Measurements from ENCODE around the gene ELAVL4. TPM values are rescaled to one million over a fixed set of nuclear protein-coding genes. Genes with fewer than 3 reads are reported as not detected.

Gene ELAVL4
- total and polyA plus RNA-seq, 4 donors = 0.02 to 0.51 TPM; not detected in 2

DNA sequence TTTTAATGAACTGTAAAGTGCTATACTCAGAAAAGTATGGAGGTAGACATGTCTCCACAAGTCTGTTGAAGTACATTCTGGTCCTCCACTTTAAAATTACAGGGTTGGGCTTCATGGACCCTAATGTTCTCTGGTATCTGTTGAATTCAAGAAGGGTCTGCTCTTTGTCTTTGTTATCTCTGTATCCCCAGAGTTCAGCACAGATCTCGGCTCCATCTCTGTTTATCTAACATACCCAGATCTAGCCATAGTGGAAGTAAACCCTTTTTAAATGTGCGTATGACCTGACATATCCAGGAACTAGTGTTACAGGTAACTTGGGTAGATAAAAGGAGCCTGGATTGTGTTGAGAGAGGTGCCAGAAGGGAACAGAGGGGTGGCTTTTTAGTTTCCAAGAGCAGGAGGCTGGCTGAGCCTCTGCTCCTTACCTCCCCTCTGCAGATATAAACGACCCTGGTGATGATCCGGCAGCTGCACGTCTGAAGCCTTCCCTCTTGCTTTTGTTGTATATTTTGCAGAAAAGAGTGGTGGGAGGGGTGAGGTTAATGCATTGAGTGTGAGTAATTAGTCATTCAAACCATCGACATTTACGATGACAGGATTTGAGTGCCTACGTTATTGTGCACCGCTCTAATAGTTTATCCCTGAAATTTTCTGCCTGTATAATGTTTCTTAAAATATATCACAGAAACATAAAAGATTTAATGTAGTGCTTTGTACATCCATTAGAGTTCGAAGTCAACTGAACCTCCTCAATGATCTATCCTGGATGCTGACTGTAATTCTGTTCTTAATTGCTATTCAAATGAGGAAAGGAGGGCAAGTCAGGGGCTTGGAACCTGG, 30.8 kb downstream of the ELAVL4 start:
- no peak overlapping the region for H3K4me3 ChIP-seq (ENCODE audit: low read depth in 1 of 3, low read length in 3 of 3)
- 67% methylated on average over 10 of the region's 10 CpGs for WGBS
- H3K27me3 ChIP-seq (ENCODE audit: control insufficient read depth in 4 of 4, insufficient read depth in 4 of 4, low read length in 3 of 4) = no peaks in the 10 kb centered on the region
- no peaks in the 10 kb centered on the region for H3K36me3 ChIP-seq (ENCODE audit: control insufficient read depth in 4 of 4, insufficient read depth in 3 of 4, low read depth in 1 of 4, low read length in 3 of 4)
- TF ChIP-seq, protein P1, sequence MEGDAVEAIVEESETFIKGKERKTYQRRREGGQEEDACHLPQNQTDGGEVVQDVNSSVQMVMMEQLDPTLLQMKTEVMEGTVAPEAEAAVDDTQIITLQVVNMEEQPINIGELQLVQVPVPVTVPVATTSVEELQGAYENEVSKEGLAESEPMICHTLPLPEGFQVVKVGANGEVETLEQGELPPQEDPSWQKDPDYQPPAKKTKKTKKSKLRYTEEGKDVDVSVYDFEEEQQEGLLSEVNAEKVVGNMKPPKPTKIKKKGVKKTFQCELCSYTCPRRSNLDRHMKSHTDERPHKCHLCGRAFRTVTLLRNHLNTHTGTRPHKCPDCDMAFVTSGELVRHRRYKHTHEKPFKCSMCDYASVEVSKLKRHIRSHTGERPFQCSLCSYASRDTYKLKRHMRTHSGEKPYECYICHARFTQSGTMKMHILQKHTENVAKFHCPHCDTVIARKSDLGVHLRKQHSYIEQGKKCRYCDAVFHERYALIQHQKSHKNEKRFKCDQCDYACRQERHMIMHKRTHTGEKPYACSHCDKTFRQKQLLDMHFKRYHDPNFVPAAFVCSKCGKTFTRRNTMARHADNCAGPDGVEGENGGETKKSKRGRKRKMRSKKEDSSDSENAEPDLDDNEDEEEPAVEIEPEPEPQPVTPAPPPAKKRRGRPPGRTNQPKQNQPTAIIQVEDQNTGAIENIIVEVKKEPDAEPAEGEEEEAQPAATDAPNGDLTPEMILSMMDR (IDR thresholded peaks at IDR 0.05; ENCODE audit: low read depth, low read length, missing input control) = no peak
- TF ChIP-seq SP1 (IDR thresholded peaks at IDR 0.05) = no peak
- no peak for TF ChIP-seq GABPA (IDR thresholded peaks at IDR 0.05 in 1 of 2, conservative IDR thresholded peaks at IDR 0.05 in 1 of 2)
- no peak for TF ChIP-seq RXRA (IDR thresholded peaks at IDR 0.05)
- TF ChIP-seq TAF1 (conservative IDR thresholded peaks at IDR 0.05) = no peak
- TF ChIP-seq EGR1 (IDR thresholded peaks at IDR 0.05; ENCODE audit: low read depth in 2 of 2) = no peak
- TF ChIP-seq FOXA1 (IDR thresholded peaks at IDR 0.05) = no peak
- H3K4me1 ChIP-seq (ENCODE audit: control insufficient read depth in 4 of 4, insufficient read depth in 4 of 4, low read length in 3 of 4) = no peaks in the 10 kb centered on the region
- no peak overlapping the region for H3K27ac ChIP-seq (ENCODE audit: low read depth in 1 of 2, low read length in 2 of 2)
- H3K9me3 ChIP-seq (ENCODE audit: control insufficient read depth in 4 of 4, low read length in 3 of 4) = no peaks in the 10 kb centered on the region
- DNase-seq (ENCODE audit: low spot score) = no peak
- no peak overlapping the region for H3K9ac ChIP-seq (ENCODE audit: low read depth in 1 of 2, low read length in 2 of 2)

DNA sequence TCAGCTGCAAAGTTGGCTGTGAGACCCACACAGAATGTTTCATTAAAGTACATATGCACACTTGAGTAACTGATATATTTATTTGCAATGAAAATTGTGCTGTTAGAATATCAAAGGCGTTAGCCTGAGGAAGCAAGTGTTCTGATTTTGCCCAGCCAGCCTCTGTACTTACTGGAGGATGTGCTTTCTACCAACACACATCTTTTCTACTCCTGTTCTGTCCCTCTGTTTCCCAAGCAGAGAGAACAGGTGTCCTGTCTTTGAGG, 31.4 kb downstream of the ELAVL4 start:
- WGBS = 76% methylated on average over 1 of the region's 1 CpG
- no peak for DNase-seq (ENCODE audit: low spot score)
- no peak overlapping the region for H3K9ac ChIP-seq (ENCODE audit: low read depth in 1 of 2, low read length in 2 of 2)
- no peaks in the 10 kb centered on the region for H3K36me3 ChIP-seq (ENCODE audit: control insufficient read depth in 4 of 4, insufficient read depth in 3 of 4, low read depth in 1 of 4, low read length in 3 of 4)
- TF ChIP-seq FOXA2 (IDR thresholded peaks at IDR 0.05) (no peak), EGR1 (IDR thresholded peaks at IDR 0.05; ENCODE audit: low read depth in 2 of 2) (no peak), TAF1 (conservative IDR thresholded peaks at IDR 0.05) (no peak), FOXA1 (IDR thresholded peaks at IDR 0.05) (no peak), RXRA (IDR thresholded peaks at IDR 0.05) (no peak), JUND (IDR thresholded peaks at IDR 0.05) (no peak), RAD21 (IDR thresholded peaks at IDR 0.05) (no peak), YY1 (IDR thresholded peaks at IDR 0.05) (no peak), SP1 (IDR thresholded peaks at IDR 0.05) (no peak)
- TF ChIP-seq, protein P2, sequence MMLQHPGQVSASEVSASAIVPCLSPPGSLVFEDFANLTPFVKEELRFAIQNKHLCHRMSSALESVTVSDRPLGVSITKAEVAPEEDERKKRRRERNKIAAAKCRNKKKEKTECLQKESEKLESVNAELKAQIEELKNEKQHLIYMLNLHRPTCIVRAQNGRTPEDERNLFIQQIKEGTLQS (IDR thresholded peaks at IDR 0.05) = no peak
- TF ChIP-seq, protein P1 (IDR thresholded peaks at IDR 0.05; ENCODE audit: low read depth, low read length, missing input control) = no peak
- H3K4me3 ChIP-seq (ENCODE audit: low read depth in 1 of 3, low read length in 3 of 3) = no peak overlapping the region
- no peaks in the 10 kb centered on the region for H3K9me3 ChIP-seq (ENCODE audit: control insufficient read depth in 4 of 4, low read length in 3 of 4)
- H3K27ac ChIP-seq (ENCODE audit: low read depth in 1 of 2, low read length in 2 of 2) = no peak overlapping the region
- H3K27me3 ChIP-seq (ENCODE audit: control insufficient read depth in 4 of 4, insufficient read depth in 4 of 4, low read length in 3 of 4) = no peaks in the 10 kb centered on the region
- H3K4me1 ChIP-seq (ENCODE audit: control insufficient read depth in 4 of 4, insufficient read depth in 4 of 4, low read length in 3 of 4) = no peaks in the 10 kb centered on the region
